EL (cell line): ENCODE data around the gene TRAF3.
A peak's percentile ranks its signal among the peaks of the same experiment; 100 is the strongest.

Experiments used
- DNase-seq: peaks from one replicate; pipeline ENCODE4 v3.0.0-alpha.2; 2016

TRAF3 gene

GRCh38 chr14:102778338-102779083 lies 1.3 kb downstream of the TRAF3 start:
- peak; percentile 35 for DNase-seq

- no peak for DNase-seq
Measured at GRCh38 chr14:102779084-102779462, 1.8 kb downstream of the TRAF3 start.

GRCh38 chr14:102779574-102780315 lies 2.5 kb downstream of the TRAF3 start:
- no peak for DNase-seq

- DNase-seq, result no peak
Measured at GRCh38 chr14:102781063-102781462, 3.8 kb downstream of the TRAF3 start.

- DNase-seq, result no peak
Measured at GRCh38 chr14:102782974-102783373, 5.7 kb downstream of the TRAF3 start.

- no peak for DNase-seq
Measured at GRCh38 chr14:102784892-102785594, 7.8 kb downstream of the TRAF3 start.

GRCh38 chr14:102785595-102785963 lies 8.3 kb downstream of the TRAF3 start:
- no peak for DNase-seq

- no peak for DNase-seq
Measured at GRCh38 chr14:102786768-102787167, 9.5 kb downstream of the TRAF3 start.

GRCh38 chr14:102789349-102789748 lies 12.1 kb downstream of the TRAF3 start:
- no peak for DNase-seq

- no peak for DNase-seq
Measured at GRCh38 chr14:102793531-102794328, 16.5 kb downstream of the TRAF3 start.

- peak; percentile 89 for DNase-seq
Measured at GRCh38 chr14:102795060-102795925, 18.0 kb downstream of the TRAF3 start.

GRCh38 chr14:102796661-102797190 lies 19.5 kb downstream of the TRAF3 start:
- DNase-seq, result no peak

- no peak for DNase-seq
Measured at GRCh38 chr14:102798926-102799325, 21.7 kb downstream of the TRAF3 start.

GRCh38 chr14:102799684-102800562 lies 22.7 kb downstream of the TRAF3 start:
- peak; percentile 90 for DNase-seq

- DNase-seq, result no peak
Measured at GRCh38 chr14:102802834-102803523, 25.7 kb downstream of the TRAF3 start.

GRCh38 chr14:102804858-102805257 lies 27.6 kb downstream of the TRAF3 start:
- DNase-seq, result no peak

GRCh38 chr14:102805371-102805891 lies 28.2 kb downstream of the TRAF3 start:
- peak; percentile 80 for DNase-seq

GRCh38 chr14:102805941-102806340 lies 28.7 kb downstream of the TRAF3 start:
- no peak for DNase-seq

- DNase-seq, result no peak
Measured at GRCh38 chr14:102806447-102806846, 29.2 kb downstream of the TRAF3 start.

- DNase-seq, result no peak
Measured at GRCh38 chr14:102807013-102807406, 29.8 kb downstream of the TRAF3 start.
